Measurements from ENCODE around the gene ADRB1. TPM values are rescaled to one million over a fixed set of nuclear protein-coding genes. Genes with fewer than 3 reads are reported as not detected.

The ADRB1 gene
- polyA plus RNA-seq, 1 of the 3 experiments (the other 2 are of a cell fraction) = not detected

- Histone ChIP-seq H3K27ac (ENCODE audit: low read depth in 2 of 2, low read length in 1 of 2) (peak overlapping the region in 1 of 2 experiments; percentile 59; a peak in 2 of 4 replicates), H3K36me3 (replicated peaks in 1 of 2; ENCODE audit: control insufficient read depth in 1 of 2, insufficient read depth in 2 of 2, low read length in 1 of 2) (no peaks in the 10 kb centered on the region), H4K20me1 (ENCODE audit: insufficient read depth) (no peaks in the 10 kb centered on the region), H2AFZ (ENCODE audit: low read depth) (peak overlapping the region; percentile 78; the same call in 1 of the 2 replicates), H3K4me3 (ENCODE audit: low read depth in 2 of 2, low read length in 1 of 2) (no peak overlapping the region), H3K4me2 (peak overlapping the region; percentile 68), H3K9me3 (no peaks in the 10 kb centered on the region), H3K4me1 (ENCODE audit: control insufficient read depth in 1 of 2, insufficient read depth in 2 of 2, low read depth in 1 of 2, low read length in 1 of 2) (peaks cover 2 to 22% of the 10 kb centered on the region in 2 experiments; a peak in 2 of 4 replicates), H3K27me3 (ENCODE audit: insufficient read depth) (no peaks in the 10 kb centered on the region), H3K9me2 (no peaks in the 10 kb centered on the region), H3K9ac (no peak overlapping the region; the same call in 1 of the 2 replicates), H3K79me2 (ENCODE audit: insufficient read depth) (no peaks in the 10 kb centered on the region), H3F3A (replicated peaks; ENCODE audit: insufficient read depth) (peaks cover 15% of the 10 kb centered on the region)
- ChIA-PET POLR2A (no interaction called here), CTCF (no interaction called here)
- 34% methylated on average over 7 of the region's 7 CpGs for WGBS (ENCODE audit: low lambda C conversion rate)
- DNase-seq = no peak
- TF ChIP-seq FOSL2 (IDR thresholded peaks at IDR 0.05; ENCODE audit: borderline replicate concordance, low read depth) (peak; percentile 16; the same call in 1 of the 2 replicates), MEF2A (IDR thresholded peaks at IDR 0.05; ENCODE audit: borderline replicate concordance, low read depth) (no peak), JUND (IDR thresholded peaks at IDR 0.05) (peak; percentile 23; the same call in 1 of the 2 replicates), ELF1 (IDR thresholded peaks at IDR 0.05) (no peak), EZH2phosphoT487 (IDR thresholded peaks at IDR 0.05; ENCODE audit: borderline replicate concordance, low read depth) (no peak), GATA2 (CRISPR knock-in tag; IDR thresholded peaks at IDR 0.05) (no peak), NRF1 (IDR thresholded peaks at IDR 0.05; ENCODE audit: low read depth, low read length) (no peak), USF2 (IDR thresholded peaks at IDR 0.05; ENCODE audit: borderline replicate concordance, low read depth, low read length) (no peak), MAX (IDR thresholded peaks at IDR 0.05; ENCODE audit: low read depth) (no peak), IRF3 (IDR thresholded peaks at IDR 0.05; ENCODE audit: low read depth, low read length) (no peak), POLR2AphosphoS5 (IDR thresholded peaks at IDR 0.05; ENCODE audit: low read depth, low read length) (no peak), EP300 (IDR thresholded peaks at IDR 0.05; ENCODE audit: borderline replicate concordance in 1 of 2, low read depth in 1 of 2, low read length in 1 of 2) (no peak), ZBTB33 (IDR thresholded peaks at IDR 0.05; ENCODE audit: borderline replicate concordance, low read depth) (no peak), YY1 (IDR thresholded peaks at IDR 0.05; ENCODE audit: low read depth) (no peak), TCF12 (IDR thresholded peaks at IDR 0.05) (no peak), NFIC (IDR thresholded peaks at IDR 0.05; ENCODE audit: borderline replicate concordance) (no peak), RAD21 (IDR thresholded peaks at IDR 0.05; ENCODE audit: low read length) (no peak), TEAD4 (IDR thresholded peaks at IDR 0.05; ENCODE audit: borderline replicate concordance, insufficient read depth) (0 out of 2 replicates have a peak, but pooled peaks have one; percentile 22), RCOR1 (IDR thresholded peaks at IDR 0.05; ENCODE audit: low read length) (no peak), USF1 (IDR thresholded peaks at IDR 0.05; ENCODE audit: borderline replicate concordance, low read depth) (no peak), SMC3 (IDR thresholded peaks at IDR 0.05; ENCODE audit: low read depth, low read length) (no peak), CTCF (IDR thresholded peaks at IDR 0.05) (no peak), TAF1 (IDR thresholded peaks at IDR 0.05; ENCODE audit: borderline replicate concordance, low read depth, low read length) (no peak), CHD2 (IDR thresholded peaks at IDR 0.05; ENCODE audit: low read length, partially characterized antibody) (no peak), SIN3A (IDR thresholded peaks at IDR 0.05; ENCODE audit: borderline replicate concordance, low read depth, low read length) (no peak), FOXJ3 (CRISPR knock-in tag; IDR thresholded peaks at IDR 0.05) (no peak)
Observed at GRCh38 chr10:114026189-114027040, 17.3 kb upstream of the ADRB1 start.

Measured in SK-N-SH (cell line).